ENCODE results near the gene MAP3K10. TPM values are rescaled to one million over a fixed set of nuclear protein-coding genes. Genes with fewer than 3 reads are reported as not detected.

The MAP3K10 gene
- total RNA-seq, 1 experiment from 2014 or later, result 255 TPM

DNA sequence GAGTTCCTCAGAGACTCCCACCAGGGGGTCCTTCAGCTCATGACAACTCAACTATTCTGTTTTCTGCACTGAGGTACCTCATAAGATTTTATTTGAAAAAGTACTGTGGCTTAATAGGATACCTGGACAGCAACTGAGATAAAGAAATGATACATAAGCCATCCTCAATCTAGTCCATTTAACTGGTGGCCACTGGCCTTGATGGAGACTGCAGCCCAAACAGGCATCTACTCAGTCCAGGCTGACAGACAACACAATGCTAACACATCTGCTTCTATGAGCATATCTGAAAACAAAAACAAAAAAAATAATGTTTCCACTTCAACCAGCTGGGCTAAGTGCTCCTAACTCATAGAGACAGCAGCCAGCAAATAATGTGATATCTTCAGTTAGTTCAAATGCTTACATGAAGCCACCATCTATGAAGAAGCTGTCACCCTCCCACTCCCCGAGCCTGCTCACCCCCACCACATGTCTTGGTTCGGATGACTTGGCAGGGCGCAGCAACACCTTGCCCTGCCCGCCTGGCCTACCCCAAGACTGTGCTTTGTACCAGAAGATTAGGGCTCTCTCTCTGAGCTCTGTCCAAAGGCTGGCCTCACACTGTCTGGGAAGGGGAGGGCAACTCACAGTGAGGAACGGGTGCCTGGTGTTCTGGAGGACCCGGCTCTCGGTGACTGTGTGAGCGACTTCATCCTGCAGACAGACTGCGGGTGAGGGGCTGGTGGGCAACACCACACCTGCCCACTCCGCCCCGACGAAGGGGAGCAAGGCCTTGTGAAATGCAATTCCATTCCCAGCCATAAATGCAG lies 48.4 kb downstream of the MAP3K10 start:
- CTCF ChIA-PET, result interaction anchor here (0.5 to 3.0 kb wide), 4 partner anchors 22 to 447 kb away, joined by 3 to 12 read pairs (median 7); partner anchors contain the start of gene TTC9B
- Histone ChIP-seq H3K4me3 (ENCODE audit: low read depth in 2 of 2, low read length in 2 of 2) (no peak overlapping the region), H3K27me3 (ENCODE audit: control insufficient read depth, insufficient read depth, low read length) (no peaks in the 10 kb centered on the region), H3K4me1 (ENCODE audit: control insufficient read depth, insufficient read depth, low read length) (no peaks in the 10 kb centered on the region), H3K27ac (ENCODE audit: low read length) (no peak overlapping the region), H3K9me3 (ENCODE audit: control insufficient read depth, insufficient read depth, low read depth, low read length) (no peaks in the 10 kb centered on the region), H3K36me3 (ENCODE audit: control insufficient read depth, insufficient read depth, low read length) (peaks cover 73% of the 10 kb centered on the region)
- BruUV-seq (replicated peaks), result no TSS peak
- intact Hi-C loops (cut with micrococcal nuclease; ENCODE audit: unreplicated experiment), result no loop called here
- POLR2A ChIA-PET, result interaction anchor here (0.5 to 1.5 kb wide), 4 partner anchors 11 to 333 kb away, joined by 3 to 7 read pairs (median 6); no protein-coding TSS in a partner anchor
- in situ Hi-C loops (cut with HindIII; ENCODE audit: low pct_unique_long_range_greater_than_20kb, low sequenced_read_pairs), result no loop called here
- ATAC-seq (no peak), DNase-seq (ENCODE audit: low read depth, low spot score) (no peak)
- TF ChIP-seq POLR2AphosphoS5 (IDR thresholded peaks at IDR 0.05; ENCODE audit: low read depth, low read length) (no peak), SIN3A (IDR thresholded peaks at IDR 0.05; ENCODE audit: borderline replicate concordance, insufficient read depth, low read depth, low read length) (no peak), TCF7L2 (IDR thresholded peaks at IDR 0.05; ENCODE audit: low read depth, low read length) (no peak)
- TF ChIP-seq, protein P1, sequence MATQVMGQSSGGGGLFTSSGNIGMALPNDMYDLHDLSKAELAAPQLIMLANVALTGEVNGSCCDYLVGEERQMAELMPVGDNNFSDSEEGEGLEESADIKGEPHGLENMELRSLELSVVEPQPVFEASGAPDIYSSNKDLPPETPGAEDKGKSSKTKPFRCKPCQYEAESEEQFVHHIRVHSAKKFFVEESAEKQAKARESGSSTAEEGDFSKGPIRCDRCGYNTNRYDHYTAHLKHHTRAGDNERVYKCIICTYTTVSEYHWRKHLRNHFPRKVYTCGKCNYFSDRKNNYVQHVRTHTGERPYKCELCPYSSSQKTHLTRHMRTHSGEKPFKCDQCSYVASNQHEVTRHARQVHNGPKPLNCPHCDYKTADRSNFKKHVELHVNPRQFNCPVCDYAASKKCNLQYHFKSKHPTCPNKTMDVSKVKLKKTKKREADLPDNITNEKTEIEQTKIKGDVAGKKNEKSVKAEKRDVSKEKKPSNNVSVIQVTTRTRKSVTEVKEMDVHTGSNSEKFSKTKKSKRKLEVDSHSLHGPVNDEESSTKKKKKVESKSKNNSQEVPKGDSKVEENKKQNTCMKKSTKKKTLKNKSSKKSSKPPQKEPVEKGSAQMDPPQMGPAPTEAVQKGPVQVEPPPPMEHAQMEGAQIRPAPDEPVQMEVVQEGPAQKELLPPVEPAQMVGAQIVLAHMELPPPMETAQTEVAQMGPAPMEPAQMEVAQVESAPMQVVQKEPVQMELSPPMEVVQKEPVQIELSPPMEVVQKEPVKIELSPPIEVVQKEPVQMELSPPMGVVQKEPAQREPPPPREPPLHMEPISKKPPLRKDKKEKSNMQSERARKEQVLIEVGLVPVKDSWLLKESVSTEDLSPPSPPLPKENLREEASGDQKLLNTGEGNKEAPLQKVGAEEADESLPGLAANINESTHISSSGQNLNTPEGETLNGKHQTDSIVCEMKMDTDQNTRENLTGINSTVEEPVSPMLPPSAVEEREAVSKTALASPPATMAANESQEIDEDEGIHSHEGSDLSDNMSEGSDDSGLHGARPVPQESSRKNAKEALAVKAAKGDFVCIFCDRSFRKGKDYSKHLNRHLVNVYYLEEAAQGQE (IDR thresholded peaks at IDR 0.05; ENCODE audit: insufficient read depth in 1 of 2, low read depth in 2 of 2, low read length in 1 of 2), result no peak
- TF ChIP-seq, protein P2, sequence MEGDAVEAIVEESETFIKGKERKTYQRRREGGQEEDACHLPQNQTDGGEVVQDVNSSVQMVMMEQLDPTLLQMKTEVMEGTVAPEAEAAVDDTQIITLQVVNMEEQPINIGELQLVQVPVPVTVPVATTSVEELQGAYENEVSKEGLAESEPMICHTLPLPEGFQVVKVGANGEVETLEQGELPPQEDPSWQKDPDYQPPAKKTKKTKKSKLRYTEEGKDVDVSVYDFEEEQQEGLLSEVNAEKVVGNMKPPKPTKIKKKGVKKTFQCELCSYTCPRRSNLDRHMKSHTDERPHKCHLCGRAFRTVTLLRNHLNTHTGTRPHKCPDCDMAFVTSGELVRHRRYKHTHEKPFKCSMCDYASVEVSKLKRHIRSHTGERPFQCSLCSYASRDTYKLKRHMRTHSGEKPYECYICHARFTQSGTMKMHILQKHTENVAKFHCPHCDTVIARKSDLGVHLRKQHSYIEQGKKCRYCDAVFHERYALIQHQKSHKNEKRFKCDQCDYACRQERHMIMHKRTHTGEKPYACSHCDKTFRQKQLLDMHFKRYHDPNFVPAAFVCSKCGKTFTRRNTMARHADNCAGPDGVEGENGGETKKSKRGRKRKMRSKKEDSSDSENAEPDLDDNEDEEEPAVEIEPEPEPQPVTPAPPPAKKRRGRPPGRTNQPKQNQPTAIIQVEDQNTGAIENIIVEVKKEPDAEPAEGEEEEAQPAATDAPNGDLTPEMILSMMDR (IDR thresholded peaks at IDR 0.05), result no peak

DNA sequence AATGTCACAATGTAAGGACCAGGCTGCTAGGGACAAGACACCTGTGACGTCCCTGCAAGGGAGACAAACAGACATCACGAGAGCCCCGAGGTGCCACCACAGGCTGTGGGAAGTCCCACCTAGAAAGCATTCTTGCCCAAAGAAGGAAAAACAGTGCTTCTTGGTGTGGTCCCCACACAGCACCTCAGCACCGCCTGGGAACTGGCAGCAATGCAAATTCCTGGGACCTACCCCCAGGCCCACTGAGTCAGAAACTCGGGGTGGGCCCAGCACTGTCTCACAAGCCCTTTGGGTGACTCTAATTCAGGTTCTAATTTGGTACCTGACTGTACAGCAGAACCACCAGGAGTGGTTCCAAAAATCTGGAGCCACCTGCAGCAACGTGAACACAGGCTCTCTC lies 49.1 kb downstream of the MAP3K10 start:
- CTCF ChIA-PET, result interaction anchor here (0.5 to 3.0 kb wide), 5 partner anchors 65 to 1122 kb away, joined by 3 to 12 read pairs (median 3); no protein-coding TSS in a partner anchor
- POLR2A ChIA-PET, result interaction anchor here (0.6 to 1.5 kb wide), 6 partner anchors 10 to 334 kb away, joined by 3 to 7 read pairs (median 5); no protein-coding TSS in a partner anchor
- no peaks in the 10 kb centered on the region for H3K27me3 ChIP-seq (ENCODE audit: control insufficient read depth, insufficient read depth, low read length)

More for the DNA sequence above, 49.1 kb downstream of the MAP3K10 start:
- no peak for DNase-seq (ENCODE audit: low read depth, low spot score)
- no TSS peak for BruUV-seq (replicated peaks)
- Histone ChIP-seq H3K36me3 (ENCODE audit: control insufficient read depth, insufficient read depth, low read length) (peaks cover 65% of the 10 kb centered on the region), H3K4me3 (ENCODE audit: low read depth in 2 of 2, low read length in 2 of 2) (no peak overlapping the region), H3K9me3 (ENCODE audit: control insufficient read depth, insufficient read depth, low read depth, low read length) (no peaks in the 10 kb centered on the region), H3K4me1 (ENCODE audit: control insufficient read depth, insufficient read depth, low read length) (no peaks in the 10 kb centered on the region), H3K27ac (ENCODE audit: low read length) (no peak overlapping the region)
- ATAC-seq, result no peak
- in situ Hi-C loops (cut with HindIII; ENCODE audit: low pct_unique_long_range_greater_than_20kb, low sequenced_read_pairs), result no loop called here
- intact Hi-C loops (cut with micrococcal nuclease; ENCODE audit: unreplicated experiment), result no loop called here
- TF ChIP-seq SIN3A (IDR thresholded peaks at IDR 0.05; ENCODE audit: borderline replicate concordance, insufficient read depth, low read depth, low read length), result no peak
- TF ChIP-seq POLR2AphosphoS5 (IDR thresholded peaks at IDR 0.05; ENCODE audit: low read depth, low read length), result no peak
- TF ChIP-seq TCF7L2 (IDR thresholded peaks at IDR 0.05; ENCODE audit: low read depth, low read length), result no peak
- TF ChIP-seq, protein P1 (IDR thresholded peaks at IDR 0.05; ENCODE audit: insufficient read depth in 1 of 2, low read depth in 2 of 2, low read length in 1 of 2), result no peak
- TF ChIP-seq, protein P2 (IDR thresholded peaks at IDR 0.05), result no peak

Data from Panc1 (cell line).